ENCODE results near the gene SHBG. TPM values are rescaled to one million over a fixed set of nuclear protein-coding genes. Genes with fewer than 3 reads are reported as not detected.

Gene SHBG
- total and polyA plus RNA-seq, 2 of the 8 experiments (the other 6 are each of a cell fraction or from before 2014, with no cell fraction given), result 1.1 to 1.2 TPM

- TF ChIP-seq CTBP2 (IDR thresholded peaks at IDR 0.05; ENCODE audit: borderline replicate concordance, insufficient read depth, insufficient read length, low read length), result no peak
- TF ChIP-seq SIRT6 (IDR thresholded peaks at IDR 0.05; ENCODE audit: low read length), result no peak
- no peak for TF ChIP-seq GABPA (IDR thresholded peaks at IDR 0.05; ENCODE audit: borderline replicate concordance, insufficient read depth, low read length)
- no peak for TF ChIP-seq CEBPB (IDR thresholded peaks at IDR 0.05; ENCODE audit: low read depth, low read length)
- no peak for TF ChIP-seq SRF (IDR thresholded peaks at IDR 0.05; ENCODE audit: low read depth, low read length)
These were observed 3.2 kb downstream of the SHBG start (continued) for GRCh38 chr17:7633093-7633492.
